OCI-M1 (cell line): ENCODE results near the gene AGAP5.
"Not testable (repeated sequence)": the region's sequence is repeated elsewhere in the genome, so short reads cannot be mapped to it uniquely, and the experiment has no call there.

ENCODE experiments used
- DNase-seq: peaks from one replicate; lab custom pipeline; 2025; lab: John Stamatoyannopoulos, UW

The AGAP5 gene

GRCh38 chr10:73714483-73714882 is 16.6 kb upstream of the AGAP5 start:
- DNase-seq: not testable (repeated sequence)

GRCh38 chr10:73713912-73714311 is 16.0 kb upstream of the AGAP5 start:
- not testable (repeated sequence) for DNase-seq

- DNase-seq: not testable (repeated sequence)
Observed at GRCh38 chr10:73711683-73712082, 13.8 kb upstream of the AGAP5 start.

DNA sequence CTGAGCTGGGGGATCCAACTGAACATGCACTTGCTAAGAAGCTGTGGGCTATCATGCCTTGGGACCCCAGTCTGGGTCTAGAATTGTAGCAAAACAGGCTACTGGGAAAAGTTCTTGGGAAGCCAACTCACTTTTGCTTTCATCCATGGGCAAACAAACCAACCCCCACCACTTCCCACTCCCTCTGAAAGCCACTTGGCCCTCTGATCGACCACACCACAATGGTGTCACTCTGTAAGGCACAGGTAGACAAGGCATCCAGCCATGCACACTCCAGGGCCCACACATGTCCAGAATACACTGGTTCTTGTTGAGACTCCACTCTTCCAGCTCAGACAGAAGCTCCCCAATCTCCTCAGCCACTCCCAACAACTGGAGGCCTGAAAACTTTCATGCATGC is 10.2 kb upstream of the AGAP5 start:
- DNase-seq: not testable (repeated sequence)

DNA sequence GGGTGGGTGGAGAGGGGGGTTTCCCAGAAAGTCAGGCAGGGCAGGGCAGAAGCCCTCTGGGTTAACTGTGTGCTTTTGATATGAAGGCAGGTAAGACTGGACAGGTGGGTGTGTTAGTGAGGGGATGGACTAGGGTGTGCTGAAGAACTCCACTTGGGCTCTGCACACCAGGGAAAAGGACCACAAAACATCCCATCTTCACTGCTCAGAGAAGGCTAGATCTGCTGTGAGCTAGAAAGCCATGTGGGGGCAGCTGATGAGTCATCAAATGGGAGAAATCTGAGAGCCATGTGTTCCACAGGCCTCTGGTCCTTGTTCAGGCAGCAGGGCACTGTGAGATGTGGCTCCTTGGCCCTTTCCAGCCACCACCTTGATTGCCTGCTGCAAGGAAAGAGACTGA is 9.7 kb upstream of the AGAP5 start:
- not testable (repeated sequence) for DNase-seq

DNA sequence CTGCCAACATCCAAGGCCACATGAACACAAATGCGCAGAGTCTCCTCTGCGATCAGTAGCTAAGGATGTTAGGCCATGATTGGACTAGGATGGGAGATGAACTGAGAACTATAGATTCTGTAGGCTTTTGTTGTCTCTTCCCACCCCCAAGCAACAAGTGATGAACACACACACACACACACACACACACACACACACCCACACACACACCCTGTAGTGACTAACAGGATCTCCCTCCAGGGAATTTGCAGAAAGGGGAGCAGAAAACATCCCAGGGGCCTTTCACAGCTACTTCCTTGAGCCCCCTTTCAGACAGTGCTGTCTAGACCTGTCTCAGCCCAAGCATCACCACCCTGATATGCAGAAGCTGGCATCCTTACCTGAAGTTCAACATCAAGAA is 8.6 kb upstream of the AGAP5 start:
- DNase-seq: not testable (repeated sequence)

DNA sequence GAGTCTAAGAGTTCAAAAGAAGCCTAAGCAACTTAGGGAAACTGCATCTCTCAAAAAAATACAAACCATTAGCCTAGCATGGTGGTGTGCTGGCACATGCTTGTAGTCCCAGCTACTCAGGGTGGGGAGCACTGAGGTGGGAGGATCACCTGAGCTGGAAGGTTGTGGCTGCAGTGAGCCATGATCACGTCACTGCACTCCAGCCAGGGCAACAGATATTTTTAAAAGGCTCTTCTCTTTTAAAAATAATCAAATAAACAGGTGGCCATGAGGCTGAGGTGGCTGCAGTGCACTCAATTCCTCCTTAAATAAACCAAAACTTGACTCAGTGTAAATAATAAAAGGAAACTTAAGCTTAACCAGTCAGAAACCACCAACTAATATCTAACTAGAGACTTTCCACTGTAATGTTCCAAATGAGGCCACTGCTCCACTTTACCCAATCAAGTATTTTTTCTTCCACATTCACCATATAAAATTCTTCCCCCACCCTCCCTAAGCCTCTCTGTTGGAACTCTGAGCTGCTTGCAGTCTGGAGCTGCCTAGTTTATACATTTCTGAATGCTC is 7.7 kb upstream of the AGAP5 start:
- DNase-seq: not testable (repeated sequence)

- not testable (repeated sequence) for DNase-seq
Observed at GRCh38 chr10:73703924-73704323, 6.0 kb upstream of the AGAP5 start.

DNA sequence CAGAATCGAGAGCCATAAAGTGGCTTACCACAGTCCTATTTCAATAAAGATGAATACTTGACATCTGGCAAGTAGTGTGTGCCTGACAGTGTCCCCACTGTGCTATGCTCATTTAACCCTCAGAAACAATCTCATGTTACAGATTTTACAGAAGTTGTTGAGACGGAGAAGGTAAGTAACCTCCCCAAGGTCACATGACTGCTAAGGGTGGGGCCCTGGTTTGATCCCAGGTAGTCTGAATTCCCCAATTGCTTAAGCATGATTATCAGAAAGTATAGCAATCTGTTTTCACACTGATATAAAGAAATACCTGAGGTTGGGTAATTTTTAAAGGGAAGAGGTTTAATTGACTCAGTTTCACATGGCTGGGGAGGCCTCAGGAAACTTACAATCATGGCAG is 910 bp upstream of the AGAP5 start:
- DNase-seq: not testable (repeated sequence)

GRCh38 chr10:73695302-73695701 is 2.6 kb downstream of the AGAP5 start:
- not testable (repeated sequence) for DNase-seq

- DNase-seq: not testable (repeated sequence)
Observed at GRCh38 chr10:73690755-73691154, 7.2 kb downstream of the AGAP5 start.

DNA sequence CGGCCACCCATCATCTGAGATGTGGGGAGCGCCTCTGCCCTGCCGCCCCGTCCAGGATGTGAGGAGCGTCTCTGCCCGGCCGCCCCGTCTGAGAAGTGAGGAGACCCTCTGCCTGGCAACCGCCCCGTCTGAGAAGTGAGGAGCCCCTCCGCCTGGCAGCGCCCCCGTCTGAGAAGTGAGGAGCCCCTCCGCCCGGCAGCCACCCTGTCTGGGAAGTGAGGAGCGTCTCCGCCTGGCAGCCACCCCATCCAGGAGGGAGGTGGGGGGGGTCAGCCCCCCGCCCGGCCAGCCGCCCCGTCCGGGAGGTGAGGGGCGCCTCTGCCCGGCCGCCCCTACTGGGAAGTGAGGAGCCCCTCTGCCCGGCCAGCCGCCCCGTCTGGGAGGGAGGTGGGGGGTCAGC is 8.3 kb downstream of the AGAP5 start:
- DNase-seq: not testable (repeated sequence)

GRCh38 chr10:73687641-73688040 is 10.3 kb downstream of the AGAP5 start:
- not testable (repeated sequence) for DNase-seq

DNA sequence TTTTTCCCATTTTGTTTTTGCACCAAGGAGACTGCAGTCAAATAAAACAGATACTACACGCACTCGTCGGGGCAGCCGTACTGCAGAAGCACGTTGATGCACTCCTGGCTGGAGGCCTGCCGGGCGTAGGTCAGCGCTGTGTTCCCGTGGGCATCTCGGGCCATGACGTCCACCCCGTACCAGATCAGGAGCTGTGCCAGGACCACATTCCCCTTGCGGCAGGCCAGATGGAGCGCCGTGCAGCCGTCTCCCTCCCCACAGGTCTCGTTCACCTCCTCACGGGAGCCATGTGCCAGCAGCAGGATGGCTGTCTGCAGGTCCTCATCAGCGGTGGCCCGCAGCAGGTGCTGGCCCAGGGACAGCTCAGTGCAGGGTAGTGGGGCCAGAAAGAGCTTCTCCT is 23.4 kb downstream of the AGAP5 start:
- not testable (repeated sequence) for DNase-seq

DNA sequence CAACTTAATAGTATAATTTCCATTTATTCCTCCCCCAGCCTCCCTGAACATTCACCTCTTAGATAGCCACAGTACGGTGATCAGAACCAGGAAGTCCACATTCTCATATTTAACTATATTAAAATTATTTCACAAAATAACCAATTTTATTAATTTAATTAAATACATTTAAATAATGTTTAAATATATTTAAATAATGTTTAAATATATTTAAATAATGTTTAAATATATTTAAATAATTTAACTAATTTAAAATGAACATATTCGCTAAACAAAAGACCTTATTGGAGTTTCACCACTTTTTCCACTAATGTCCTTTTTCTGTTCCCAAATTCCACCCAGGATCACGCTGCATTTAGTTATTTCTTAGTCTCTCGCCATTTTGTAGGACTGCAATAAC is 29.5 kb downstream of the AGAP5 start:
- not testable (repeated sequence) for DNase-seq

GRCh38 chr10:73666153-73666809 is 31.6 kb downstream of the AGAP5 start:
- not testable (repeated sequence) for DNase-seq

GRCh38 chr10:73665581-73665980 is 32.3 kb downstream of the AGAP5 start:
- not testable (repeated sequence) for DNase-seq

GRCh38 chr10:73664156-73665040 is 33.5 kb downstream of the AGAP5 start:
- DNase-seq: not testable (repeated sequence)

DNA sequence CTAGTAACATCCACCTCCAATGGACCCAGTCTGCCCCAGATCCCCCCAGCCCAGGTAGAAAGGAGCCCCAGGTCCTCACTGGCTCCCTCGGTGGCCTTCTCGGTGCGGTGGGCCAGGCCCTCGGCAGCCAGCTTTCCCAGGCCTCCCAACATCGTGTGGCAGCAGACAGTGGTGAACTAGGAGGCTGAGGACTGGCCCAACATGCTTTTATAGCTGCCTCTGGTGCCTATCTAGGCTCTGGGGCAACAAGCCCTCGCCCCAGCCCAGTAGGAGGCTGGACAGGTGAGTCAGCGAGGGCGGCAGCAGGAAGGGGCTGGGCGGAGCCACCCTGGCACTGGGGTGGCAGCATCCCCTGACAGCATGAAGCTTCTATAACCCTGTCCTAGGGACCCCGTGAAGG is 34.3 kb downstream of the AGAP5 start:
- not testable (repeated sequence) for DNase-seq

DNA sequence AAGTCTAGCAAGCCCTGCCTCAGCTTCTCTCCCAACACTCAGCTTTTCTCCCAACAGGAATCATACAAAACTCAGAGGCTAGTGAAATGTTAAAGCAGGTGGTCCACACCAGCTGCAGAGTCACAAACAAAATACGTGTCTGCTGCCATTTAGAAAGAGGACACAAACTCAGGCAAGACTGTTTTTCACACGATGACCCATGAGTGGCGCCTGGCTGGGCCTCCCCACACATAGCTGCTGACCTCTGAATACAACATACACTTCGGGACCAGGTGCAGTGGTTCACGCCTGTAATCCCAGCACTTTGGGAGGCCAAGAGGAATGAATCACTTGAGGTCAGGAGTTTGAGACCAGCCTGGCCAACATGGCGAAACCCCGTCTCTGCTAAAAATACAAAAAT is 35.2 kb downstream of the AGAP5 start:
- DNase-seq: not testable (repeated sequence)

GRCh38 chr10:73655990-73656298 is 42.0 kb downstream of the AGAP5 start, which contains the start of gene SYNPO2L:
SYNPO2L (minus strand) TSS chr10:73656029; CDS start chr10:73655922, 107 bp downstream.
- no peak for DNase-seq

DNA sequence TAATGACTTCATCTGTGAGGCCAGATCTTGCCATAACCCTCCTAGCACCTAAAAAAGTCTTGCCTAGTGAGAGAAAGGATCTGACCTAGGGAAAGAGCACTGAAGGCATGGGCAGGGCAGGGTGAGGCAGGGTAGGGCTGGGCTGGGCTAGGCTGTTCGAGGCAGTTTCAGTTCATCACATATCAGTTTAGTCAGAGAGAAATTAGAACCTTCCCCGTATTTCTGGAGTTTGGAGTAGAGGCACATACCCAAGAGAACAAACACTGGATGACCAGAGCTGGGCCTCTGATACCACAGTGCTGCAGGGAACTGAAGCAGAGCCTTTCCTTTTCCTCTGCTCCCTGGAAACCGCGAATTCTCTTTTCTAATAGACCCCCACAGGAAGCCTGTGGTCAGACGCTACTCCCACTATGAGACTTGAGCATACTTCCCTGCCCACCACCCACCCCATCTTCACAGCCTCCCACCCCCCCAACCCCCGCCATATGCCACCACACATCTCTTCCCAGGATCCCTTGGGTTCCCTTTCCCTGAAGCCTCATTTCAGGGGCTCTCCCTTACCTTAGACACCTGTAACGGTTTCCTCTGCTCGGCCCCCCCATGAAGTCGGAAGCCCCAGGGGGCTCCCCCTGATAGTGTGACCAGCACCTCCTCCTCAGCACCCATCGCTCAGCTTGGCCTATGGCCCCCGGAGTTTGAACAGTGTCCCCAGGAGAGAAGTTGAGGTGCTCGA is 42.5 kb downstream of the AGAP5 start:
- DNase-seq: no peak
